GM19463 (cell line): Measurements from ENCODE around the gene ATRNL1.
"Not testable (repeated sequence)": the region's sequence is repeated elsewhere in the genome, so short reads cannot be mapped to it uniquely, and the experiment has no call there.

Experiments used
- ATAC-seq: cut with Tn5 transposase; IDR thresholded peaks from one replicate; pipeline ENCODE4 v1.9.1; 2021; ENCODE audit warnings: mild to moderate bottlenecking, moderate library complexity; ENCODE audit not compliant: unreplicated experiment

ATRNL1 gene

GRCh38 chr10:115405838-115406237 lies 312.7 kb downstream of the ATRNL1 start:
- ATAC-seq: not testable (repeated sequence)

GRCh38 chr10:115409347-115409746 lies 316.2 kb downstream of the ATRNL1 start:
- no peak for ATAC-seq

GRCh38 chr10:115417585-115418265 lies 324.6 kb downstream of the ATRNL1 start:
- peak; percentile 96 for ATAC-seq

GRCh38 chr10:115422624-115423023 lies 329.5 kb downstream of the ATRNL1 start:
- no peak for ATAC-seq

GRCh38 chr10:115427611-115428010 lies 334.4 kb downstream of the ATRNL1 start:
- ATAC-seq: no peak

GRCh38 chr10:115432188-115432819 lies 339.1 kb downstream of the ATRNL1 start:
- no peak for ATAC-seq

- no peak for ATAC-seq
Measured at GRCh38 chr10:115436999-115437398, 343.8 kb downstream of the ATRNL1 start.

GRCh38 chr10:115441907-115442545 lies 348.9 kb downstream of the ATRNL1 start:
- no peak for ATAC-seq

GRCh38 chr10:115456812-115457211 lies 363.6 kb downstream of the ATRNL1 start:
- no peak for ATAC-seq

GRCh38 chr10:115483294-115483693 lies 390.1 kb downstream of the ATRNL1 start:
- ATAC-seq: no peak

GRCh38 chr10:115491526-115492140 lies 398.5 kb downstream of the ATRNL1 start:
- ATAC-seq: no peak

GRCh38 chr10:115503546-115503945 lies 410.4 kb downstream of the ATRNL1 start:
- ATAC-seq: no peak

- no peak for ATAC-seq
Measured at GRCh38 chr10:115514895-115515294, 421.7 kb downstream of the ATRNL1 start.

- ATAC-seq: no peak
Measured at GRCh38 chr10:115525141-115525540, 432.0 kb downstream of the ATRNL1 start.

- not testable (repeated sequence) for ATAC-seq
Measured at GRCh38 chr10:115527682-115528081, 434.5 kb downstream of the ATRNL1 start.

GRCh38 chr10:115536401-115536800 lies 443.2 kb downstream of the ATRNL1 start:
- not testable (repeated sequence) for ATAC-seq

GRCh38 chr10:115539142-115539762 lies 446.1 kb downstream of the ATRNL1 start:
- ATAC-seq: no peak

GRCh38 chr10:115555887-115556402 lies 462.8 kb downstream of the ATRNL1 start:
- no peak for ATAC-seq

GRCh38 chr10:115558252-115558651 lies 465.1 kb downstream of the ATRNL1 start:
- no peak for ATAC-seq

GRCh38 chr10:115566867-115567266 lies 473.7 kb downstream of the ATRNL1 start:
- ATAC-seq: no peak
